ENCODE data around the gene MDFIC. TPM values are rescaled to one million over a fixed set of nuclear protein-coding genes. Genes with fewer than 3 reads are reported as not detected.

Gene MDFIC
- total and polyA plus RNA-seq, 12 donors, result 7.6 to 55.7 (median 33.6) TPM

DNA sequence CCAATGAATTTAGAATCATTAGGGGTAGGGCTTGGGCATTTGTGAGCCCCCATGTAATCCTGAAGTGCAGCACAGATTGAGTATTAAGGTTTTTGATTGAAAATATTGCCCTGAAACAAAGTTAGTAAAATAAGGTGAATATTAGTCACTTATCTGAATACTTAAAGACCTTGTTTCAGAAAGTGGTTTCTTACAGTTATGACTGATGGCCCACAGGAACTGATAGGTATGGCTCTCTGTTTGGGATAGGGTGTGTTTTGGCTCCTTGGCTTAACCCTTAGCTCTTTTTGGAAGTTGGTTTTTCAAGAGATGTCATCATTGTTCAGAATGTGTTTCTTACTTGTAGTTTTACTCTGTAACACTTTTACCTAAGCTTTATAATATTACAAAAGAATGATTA is 34.8 kb downstream of the MDFIC start:
- DNase-seq (no peak), ATAC-seq (no peak)
- Histone ChIP-seq H3K9me3 (no peaks in the 10 kb centered on the region), H3K4me1 (peaks cover 0 to 39% (median 3%) of the 10 kb centered on the region in 9 donors), H3K36me3 (peaks cover 0 to 7% (median 0%) of the 10 kb centered on the region in 9 donors), H3K27ac (no peak overlapping the region), H3K27me3 (no peaks in the 10 kb centered on the region), H3K4me3 (no peak overlapping the region)
- TF ChIP-seq, protein P1, sequence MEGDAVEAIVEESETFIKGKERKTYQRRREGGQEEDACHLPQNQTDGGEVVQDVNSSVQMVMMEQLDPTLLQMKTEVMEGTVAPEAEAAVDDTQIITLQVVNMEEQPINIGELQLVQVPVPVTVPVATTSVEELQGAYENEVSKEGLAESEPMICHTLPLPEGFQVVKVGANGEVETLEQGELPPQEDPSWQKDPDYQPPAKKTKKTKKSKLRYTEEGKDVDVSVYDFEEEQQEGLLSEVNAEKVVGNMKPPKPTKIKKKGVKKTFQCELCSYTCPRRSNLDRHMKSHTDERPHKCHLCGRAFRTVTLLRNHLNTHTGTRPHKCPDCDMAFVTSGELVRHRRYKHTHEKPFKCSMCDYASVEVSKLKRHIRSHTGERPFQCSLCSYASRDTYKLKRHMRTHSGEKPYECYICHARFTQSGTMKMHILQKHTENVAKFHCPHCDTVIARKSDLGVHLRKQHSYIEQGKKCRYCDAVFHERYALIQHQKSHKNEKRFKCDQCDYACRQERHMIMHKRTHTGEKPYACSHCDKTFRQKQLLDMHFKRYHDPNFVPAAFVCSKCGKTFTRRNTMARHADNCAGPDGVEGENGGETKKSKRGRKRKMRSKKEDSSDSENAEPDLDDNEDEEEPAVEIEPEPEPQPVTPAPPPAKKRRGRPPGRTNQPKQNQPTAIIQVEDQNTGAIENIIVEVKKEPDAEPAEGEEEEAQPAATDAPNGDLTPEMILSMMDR (IDR thresholded peaks at IDR 0.05), result no peak
- intact Hi-C loops (cut with DNase I), result no loop called here

DNA sequence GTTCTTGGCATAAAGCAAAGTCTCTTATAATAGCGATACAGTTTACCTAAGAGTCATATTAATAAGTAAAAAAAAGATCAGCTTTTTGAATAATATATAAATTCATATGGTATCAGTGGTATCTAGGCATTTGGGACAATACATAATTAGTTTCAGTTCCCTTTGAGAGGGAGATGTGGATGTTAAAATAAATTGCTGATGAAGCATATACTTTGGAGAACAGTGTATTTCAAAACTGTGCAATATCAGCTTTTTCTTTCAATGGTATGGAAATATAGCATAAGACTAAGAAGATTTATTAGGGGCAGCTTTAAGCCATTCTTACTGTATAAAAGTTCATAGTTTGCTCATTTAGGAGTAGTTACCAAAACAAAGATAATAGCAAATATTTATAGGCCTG is 35.5 kb downstream of the MDFIC start:
- no peaks in the 10 kb centered on the region for H3K27me3 ChIP-seq
- DNase-seq, result no peak
- no peak for ATAC-seq
- TF ChIP-seq, protein P1 (IDR thresholded peaks at IDR 0.05), result no peak
- H3K4me1 ChIP-seq, result peaks cover 0 to 39% (median 2%) of the 10 kb centered on the region in 9 donors
- H3K4me3 ChIP-seq, result no peak overlapping the region
- intact Hi-C loops (cut with DNase I), result no loop called here
- WGBS, 2 donors, result 98 to 100% methylated on average over 1 of the region's 1 CpG
- H3K9me3 ChIP-seq, result no peaks in the 10 kb centered on the region
- H3K36me3 ChIP-seq, result peaks cover 0 to 7% (median 0%) of the 10 kb centered on the region in 9 donors
- no peak overlapping the region for H3K27ac ChIP-seq

DNA sequence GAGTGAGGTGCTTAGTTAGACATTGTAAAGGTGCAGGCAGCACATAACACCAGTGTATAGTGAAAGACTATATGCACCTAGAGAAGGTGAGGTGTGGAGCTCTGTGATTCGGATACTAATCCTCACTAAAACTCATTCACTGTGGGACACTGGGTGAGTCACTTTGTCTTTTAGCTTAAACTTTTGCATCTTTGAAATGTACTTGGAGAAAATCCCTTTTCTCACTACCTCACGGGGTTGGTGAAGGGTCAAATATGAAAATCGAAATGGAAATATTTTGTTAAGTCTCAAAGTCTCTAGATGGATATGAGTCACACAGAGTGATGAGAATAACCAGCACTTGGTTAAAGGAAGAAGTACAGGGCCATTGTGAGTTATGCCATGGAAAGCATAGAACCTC is 38.0 kb downstream of the MDFIC start:
- TF ChIP-seq, protein P1 (IDR thresholded peaks at IDR 0.05), result no peak
- DNase-seq (no peak), ATAC-seq (no peak)
- whole genome bisulfite sequencing, 2 donors, result 87 to 92% methylated on average over 3 of the region's 3 CpGs
- no peak overlapping the region for H3K27ac ChIP-seq
- H3K4me1 ChIP-seq, result peaks cover 0 to 31% (median 4%) of the 10 kb centered on the region in 9 donors
- no peak overlapping the region for H3K4me3 ChIP-seq
- no peaks in the 10 kb centered on the region for H3K27me3 ChIP-seq
- H3K9me3 ChIP-seq, result no peaks in the 10 kb centered on the region
- intact Hi-C loops (cut with DNase I), result no loop called here
- H3K36me3 ChIP-seq, result peaks cover 0 to 7% (median 0%) of the 10 kb centered on the region in 9 donors

DNA sequence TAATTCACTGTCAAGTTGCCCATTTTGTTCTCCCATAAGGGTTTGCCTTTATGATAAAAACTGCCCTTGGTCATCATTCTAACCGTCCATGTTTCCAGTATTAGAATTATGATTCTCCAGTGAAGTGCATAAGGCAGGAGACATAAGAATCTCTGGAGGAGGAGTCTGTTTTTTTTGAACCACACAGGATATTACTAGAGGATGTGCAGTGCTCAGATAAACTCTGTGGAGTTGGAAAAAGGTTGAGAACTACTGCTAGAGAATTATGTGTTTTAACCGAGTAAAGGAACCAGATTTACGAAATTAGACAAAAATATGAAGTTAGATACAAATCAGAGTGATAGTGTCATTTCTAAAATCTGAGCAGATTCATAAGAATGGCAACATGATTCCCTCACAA is 40.5 kb downstream of the MDFIC start:
- intact Hi-C loops (cut with DNase I), result no loop called here
- Histone ChIP-seq H3K4me3 (no peak overlapping the region), H3K27ac (no peak overlapping the region), H3K4me1 (peaks cover 0 to 35% (median 4%) of the 10 kb centered on the region in 9 donors), H3K9me3 (no peaks in the 10 kb centered on the region), H3K36me3 (no peaks in the 10 kb centered on the region), H3K27me3 (no peaks in the 10 kb centered on the region)
- ATAC-seq, result no peak
- WGBS, 2 donors, result 55 to 63% methylated on average over 3 of the region's 3 CpGs
- TF ChIP-seq, protein P1 (IDR thresholded peaks at IDR 0.05), result no peak
- no peak for DNase-seq
